ENCODE measurements around the gene LIMS1.
A peak's percentile ranks its signal among the peaks of the same experiment; 100 is the strongest.
"Not testable (repeated sequence)": the region's sequence is repeated elsewhere in the genome, so short reads cannot be mapped to it uniquely, and the experiment has no call there.

Gene LIMS1

GRCh38 chr2:108654521-108655125 lies 120.4 kb downstream of the LIMS1 start:
- H3K4me3 ChIP-seq (ENCODE audit: low read length): peak overlapping the region; percentile 52
- not testable (repeated sequence) for H3K9ac ChIP-seq (ENCODE audit: low read length); H3K36me3 ChIP-seq (ENCODE audit: control insufficient read depth, insufficient read depth, low read length, severe bottlenecking); H3K4me1 ChIP-seq (ENCODE audit: control insufficient read depth, insufficient read depth, low read length); H3K27me3 ChIP-seq (replicated peaks; ENCODE audit: control insufficient read depth, insufficient read depth, low read length); H3K9me3 ChIP-seq (ENCODE audit: control insufficient read depth, low read length)
- peak; percentile 66 for DNase-seq (ENCODE audit: low read depth)

GRCh38 chr2:108655270-108655669 lies 121.0 kb downstream of the LIMS1 start:
- not testable (repeated sequence) for H3K9ac ChIP-seq (ENCODE audit: low read length); DNase-seq (ENCODE audit: low read depth); H3K4me1 ChIP-seq (ENCODE audit: control insufficient read depth, insufficient read depth, low read length); H3K36me3 ChIP-seq (ENCODE audit: control insufficient read depth, insufficient read depth, low read length, severe bottlenecking); H3K27me3 ChIP-seq (replicated peaks; ENCODE audit: control insufficient read depth, insufficient read depth, low read length); H3K9me3 ChIP-seq (ENCODE audit: control insufficient read depth, low read length); H3K4me3 ChIP-seq (ENCODE audit: low read length)

- not testable (repeated sequence) for H3K9ac ChIP-seq (ENCODE audit: low read length); H3K27me3 ChIP-seq (replicated peaks; ENCODE audit: control insufficient read depth, insufficient read depth, low read length); H3K36me3 ChIP-seq (ENCODE audit: control insufficient read depth, insufficient read depth, low read length, severe bottlenecking); DNase-seq (ENCODE audit: low read depth); H3K4me3 ChIP-seq (ENCODE audit: low read length); H3K4me1 ChIP-seq (ENCODE audit: control insufficient read depth, insufficient read depth, low read length); H3K9me3 ChIP-seq (ENCODE audit: control insufficient read depth, low read length)
Observed at GRCh38 chr2:108656282-108656681, 122.0 kb downstream of the LIMS1 start.

GRCh38 chr2:108657517-108657916 lies 123.2 kb downstream of the LIMS1 start:
- H3K4me3 ChIP-seq (ENCODE audit: low read length); H3K9ac ChIP-seq (ENCODE audit: low read length); H3K27me3 ChIP-seq (replicated peaks; ENCODE audit: control insufficient read depth, insufficient read depth, low read length); H3K9me3 ChIP-seq (ENCODE audit: control insufficient read depth, low read length); DNase-seq (ENCODE audit: low read depth); H3K36me3 ChIP-seq (ENCODE audit: control insufficient read depth, insufficient read depth, low read length, severe bottlenecking): not testable (repeated sequence)
- peaks cover 14% of the 10 kb centered on the region for H3K4me1 ChIP-seq (ENCODE audit: control insufficient read depth, insufficient read depth, low read length)

DNA sequence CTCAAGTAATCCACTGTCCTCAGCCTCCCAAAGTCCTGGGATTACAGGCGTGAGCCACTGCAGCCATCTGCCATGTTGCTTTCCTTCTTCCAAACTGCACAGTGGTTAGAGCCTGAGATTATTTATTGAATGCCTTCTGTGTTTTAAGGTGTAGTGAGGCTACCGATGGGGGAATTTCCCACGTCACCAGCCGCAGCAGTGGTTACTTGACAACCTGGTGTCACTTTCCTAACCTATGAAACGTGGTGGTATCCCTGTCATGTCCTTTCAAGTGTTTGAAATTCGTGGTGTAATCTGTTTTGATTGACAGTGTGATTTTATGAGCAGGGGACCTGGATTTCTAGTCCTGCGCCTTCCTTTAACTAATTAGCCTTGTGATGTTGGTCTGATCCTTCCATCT lies 124.3 kb downstream of the LIMS1 start:
- H3K9me3 ChIP-seq (ENCODE audit: control insufficient read depth, low read length); H3K27me3 ChIP-seq (replicated peaks; ENCODE audit: control insufficient read depth, insufficient read depth, low read length); DNase-seq (ENCODE audit: low read depth); H3K9ac ChIP-seq (ENCODE audit: low read length); H3K36me3 ChIP-seq (ENCODE audit: control insufficient read depth, insufficient read depth, low read length, severe bottlenecking); H3K4me3 ChIP-seq (ENCODE audit: low read length): not testable (repeated sequence)
- peaks cover 19% of the 10 kb centered on the region for H3K4me1 ChIP-seq (ENCODE audit: control insufficient read depth, insufficient read depth, low read length)

- H3K36me3 ChIP-seq (ENCODE audit: control insufficient read depth, insufficient read depth, low read length, severe bottlenecking): not testable (repeated sequence)
Observed at GRCh38 chr2:108661493-108661892, 127.2 kb downstream of the LIMS1 start.

DNA sequence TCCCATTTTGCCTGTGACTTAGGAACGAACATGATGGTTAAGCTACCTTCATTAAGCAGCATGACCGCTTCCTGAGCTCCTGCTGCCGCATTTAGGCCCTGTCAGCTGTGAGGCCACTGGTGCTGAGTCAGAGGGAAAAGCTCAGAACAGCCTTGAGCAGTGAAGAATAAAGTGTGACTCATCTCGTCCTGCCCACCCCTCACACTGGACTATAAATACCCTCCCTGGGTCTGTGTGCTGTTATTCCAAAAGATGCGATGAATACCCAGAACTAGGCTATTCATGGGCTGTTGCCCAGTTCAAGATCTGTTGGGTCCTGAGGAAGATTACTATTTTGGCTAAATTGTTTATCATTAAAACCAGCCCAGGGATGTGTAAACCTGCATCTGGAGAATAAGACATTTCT lies 127.9 kb downstream of the LIMS1 start:
- peak; percentile 76 for DNase-seq (ENCODE audit: low read depth)

More at GRCh38 chr2:108661493-108661892, 127.2 kb downstream of the LIMS1 start:
- not testable (repeated sequence) for H3K9ac ChIP-seq (ENCODE audit: low read length); H3K9me3 ChIP-seq (ENCODE audit: control insufficient read depth, low read length); H3K27me3 ChIP-seq (replicated peaks; ENCODE audit: control insufficient read depth, insufficient read depth, low read length); DNase-seq (ENCODE audit: low read depth); H3K4me3 ChIP-seq (ENCODE audit: low read length)
- peaks cover 22% of the 10 kb centered on the region for H3K4me1 ChIP-seq (ENCODE audit: control insufficient read depth, insufficient read depth, low read length)

DNA sequence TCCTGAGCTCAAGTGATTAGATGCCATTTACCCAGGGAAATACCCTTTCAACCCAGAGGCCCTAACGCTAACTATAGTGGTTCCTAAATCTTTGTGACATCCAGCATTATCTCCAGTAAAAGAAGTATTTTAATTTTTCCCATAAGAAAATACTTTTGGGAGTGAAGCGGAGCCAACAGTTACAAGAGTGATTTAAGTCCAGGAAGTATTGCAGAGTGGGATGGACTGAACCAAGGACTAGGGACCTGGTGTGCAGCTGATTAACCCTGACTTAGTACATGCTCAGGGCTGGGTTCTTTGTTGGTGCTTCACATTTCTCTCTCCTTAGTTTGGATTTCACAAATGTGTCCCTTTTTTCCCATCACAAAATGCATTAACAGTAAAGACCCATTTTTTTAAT lies 129.1 kb downstream of the LIMS1 start:
- H3K36me3 ChIP-seq (ENCODE audit: control insufficient read depth, insufficient read depth, low read length, severe bottlenecking); DNase-seq (ENCODE audit: low read depth); H3K9ac ChIP-seq (ENCODE audit: low read length); H3K4me3 ChIP-seq (ENCODE audit: low read length); H3K9me3 ChIP-seq (ENCODE audit: control insufficient read depth, low read length); H3K27me3 ChIP-seq (replicated peaks; ENCODE audit: control insufficient read depth, insufficient read depth, low read length): not testable (repeated sequence)
- H3K4me1 ChIP-seq (ENCODE audit: control insufficient read depth, insufficient read depth, low read length): peaks cover 24% of the 10 kb centered on the region

More for the DNA sequence above, 127.9 kb downstream of the LIMS1 start:
- H3K9me3 ChIP-seq (ENCODE audit: control insufficient read depth, low read length); H3K4me3 ChIP-seq (ENCODE audit: low read length); H3K27me3 ChIP-seq (replicated peaks; ENCODE audit: control insufficient read depth, insufficient read depth, low read length); H3K36me3 ChIP-seq (ENCODE audit: control insufficient read depth, insufficient read depth, low read length, severe bottlenecking): not testable (repeated sequence)
- Histone ChIP-seq H3K4me1 (ENCODE audit: control insufficient read depth, insufficient read depth, low read length) (peaks cover 22% of the 10 kb centered on the region), H3K9ac (ENCODE audit: low read length) (peak overlapping the region; percentile 58)

- H3K4me1 ChIP-seq (ENCODE audit: control insufficient read depth, insufficient read depth, low read length): peaks cover 28% of the 10 kb centered on the region
- not testable (repeated sequence) for H3K27me3 ChIP-seq (replicated peaks; ENCODE audit: control insufficient read depth, insufficient read depth, low read length); H3K9me3 ChIP-seq (ENCODE audit: control insufficient read depth, low read length); H3K4me3 ChIP-seq (ENCODE audit: low read length); DNase-seq (ENCODE audit: low read depth); H3K36me3 ChIP-seq (ENCODE audit: control insufficient read depth, insufficient read depth, low read length, severe bottlenecking); H3K9ac ChIP-seq (ENCODE audit: low read length)
Observed at GRCh38 chr2:108664089-108664488, 129.8 kb downstream of the LIMS1 start.

- H3K27me3 ChIP-seq (replicated peaks; ENCODE audit: control insufficient read depth, insufficient read depth, low read length); H3K4me3 ChIP-seq (ENCODE audit: low read length); H3K9me3 ChIP-seq (ENCODE audit: control insufficient read depth, low read length); H3K9ac ChIP-seq (ENCODE audit: low read length); H3K36me3 ChIP-seq (ENCODE audit: control insufficient read depth, insufficient read depth, low read length, severe bottlenecking); DNase-seq (ENCODE audit: low read depth): not testable (repeated sequence)
- peaks cover 28% of the 10 kb centered on the region for H3K4me1 ChIP-seq (ENCODE audit: control insufficient read depth, insufficient read depth, low read length)
Observed at GRCh38 chr2:108664979-108665378, 130.7 kb downstream of the LIMS1 start.

- H3K27me3 ChIP-seq (replicated peaks; ENCODE audit: control insufficient read depth, insufficient read depth, low read length); H3K9ac ChIP-seq (ENCODE audit: low read length); H3K36me3 ChIP-seq (ENCODE audit: control insufficient read depth, insufficient read depth, low read length, severe bottlenecking); H3K9me3 ChIP-seq (ENCODE audit: control insufficient read depth, low read length); H3K4me3 ChIP-seq (ENCODE audit: low read length); DNase-seq (ENCODE audit: low read depth): not testable (repeated sequence)
- peaks cover 28% of the 10 kb centered on the region for H3K4me1 ChIP-seq (ENCODE audit: control insufficient read depth, insufficient read depth, low read length)
Observed at GRCh38 chr2:108665975-108666374, 131.7 kb downstream of the LIMS1 start.

DNA sequence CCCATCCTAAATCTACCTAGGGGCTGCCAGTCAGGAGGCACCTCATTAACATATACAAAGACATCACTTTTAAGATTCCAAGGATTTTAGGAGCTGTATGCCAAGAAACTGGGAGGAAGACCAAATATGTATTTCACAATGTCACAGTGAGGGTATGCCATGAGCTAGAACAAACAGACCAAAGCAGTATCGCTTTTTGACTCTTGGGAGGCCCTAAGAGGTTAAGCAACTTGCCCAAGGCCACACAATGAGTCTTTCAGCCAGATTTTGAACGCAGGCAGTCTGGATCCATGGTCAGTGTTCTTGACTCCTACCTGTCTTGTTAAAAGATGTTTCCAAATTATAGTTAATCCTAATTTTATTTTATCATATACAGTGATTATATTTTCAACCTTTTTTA lies 132.9 kb downstream of the LIMS1 start:
- peaks cover 23% of the 10 kb centered on the region for H3K4me1 ChIP-seq (ENCODE audit: control insufficient read depth, insufficient read depth, low read length)
- not testable (repeated sequence) for H3K9me3 ChIP-seq (ENCODE audit: control insufficient read depth, low read length); H3K9ac ChIP-seq (ENCODE audit: low read length); H3K4me3 ChIP-seq (ENCODE audit: low read length); H3K36me3 ChIP-seq (ENCODE audit: control insufficient read depth, insufficient read depth, low read length, severe bottlenecking); H3K27me3 ChIP-seq (replicated peaks; ENCODE audit: control insufficient read depth, insufficient read depth, low read length)
- peak; percentile 54 for DNase-seq (ENCODE audit: low read depth)

All from adipocyte (in vitro differentiated cells).